ENCODE measurements around the gene MALRD1.

The MALRD1 gene

GRCh38 chr10:19024611-19025010 lies 24.0 kb upstream of the MALRD1 start:
- DNase-seq (ENCODE audit: low spot score): no peak
- no peak for TF ChIP-seq CTCF (IDR thresholded peaks at IDR 0.05; ENCODE audit: extremely low read depth, missing control alignments)

GRCh38 chr10:19031763-19032162 lies 16.8 kb upstream of the MALRD1 start:
- TF ChIP-seq CTCF (IDR thresholded peaks at IDR 0.05; ENCODE audit: extremely low read depth, missing control alignments): no peak
- no peak for DNase-seq (ENCODE audit: low spot score)

- DNase-seq (ENCODE audit: low spot score): no peak
- no peak for TF ChIP-seq CTCF (IDR thresholded peaks at IDR 0.05; ENCODE audit: extremely low read depth, missing control alignments)
Measured at GRCh38 chr10:19033741-19034140, 14.9 kb upstream of the MALRD1 start.

GRCh38 chr10:19041171-19041570 lies 7.4 kb upstream of the MALRD1 start:
- no peak for TF ChIP-seq CTCF (IDR thresholded peaks at IDR 0.05; ENCODE audit: extremely low read depth, missing control alignments)
- no peak for DNase-seq (ENCODE audit: low spot score)

GRCh38 chr10:19043431-19043830 lies 5.2 kb upstream of the MALRD1 start:
- TF ChIP-seq CTCF (IDR thresholded peaks at IDR 0.05; ENCODE audit: extremely low read depth, missing control alignments): no peak
- no peak for DNase-seq (ENCODE audit: low spot score)

GRCh38 chr10:19046679-19047078 lies 1.9 kb upstream of the MALRD1 start:
- no peak for DNase-seq (ENCODE audit: low spot score)
- TF ChIP-seq CTCF (IDR thresholded peaks at IDR 0.05; ENCODE audit: extremely low read depth, missing control alignments): no peak

- no peak for DNase-seq (ENCODE audit: low spot score)
- no peak for TF ChIP-seq CTCF (IDR thresholded peaks at IDR 0.05; ENCODE audit: extremely low read depth, missing control alignments)
Measured at GRCh38 chr10:19048891-19049290, 290 bp downstream of the MALRD1 start.
